ENCODE results near the gene ABCC8. TPM values are rescaled to one million over a fixed set of nuclear protein-coding genes. Genes with fewer than 3 reads are reported as not detected.
A peak's percentile ranks its signal among the peaks of the same experiment; 100 is the strongest.

Gene ABCC8
- total RNA-seq, 3 donors from 2014 or later: 3.8 to 10.8 (median 10.5) TPM

DNA sequence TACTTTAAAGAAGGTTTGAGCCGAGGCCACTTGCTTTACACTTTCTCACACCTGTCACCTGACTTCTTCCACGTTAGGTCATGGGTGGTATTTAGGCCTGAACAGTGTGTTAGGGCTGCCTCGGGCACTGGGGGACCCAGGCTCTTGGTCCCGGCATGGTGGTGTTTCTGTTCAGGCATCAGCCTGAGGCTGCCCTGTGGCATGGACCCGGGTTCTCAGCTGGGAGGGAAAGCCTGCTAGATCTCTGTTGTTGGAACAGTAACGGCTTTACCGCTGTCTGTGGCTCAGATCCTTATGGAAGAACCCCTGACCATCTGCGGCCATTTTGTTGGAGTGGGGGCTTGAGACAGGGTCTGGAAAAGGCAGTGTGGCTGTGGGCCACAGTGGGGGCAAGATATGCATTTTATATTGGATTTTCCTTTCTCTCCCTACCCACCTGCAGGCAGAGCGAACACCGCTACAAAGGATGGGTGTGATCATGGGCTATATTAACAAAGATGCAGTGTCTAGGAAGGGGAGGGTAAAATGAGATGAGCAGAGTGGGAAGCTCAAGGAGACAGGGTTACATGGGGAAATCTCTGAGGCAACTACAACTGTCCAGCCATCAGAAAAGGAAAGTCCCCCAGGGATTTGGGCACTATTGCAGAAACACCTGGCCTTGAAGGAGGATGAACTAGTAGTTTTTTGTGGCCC lies 86.5 kb downstream of the ABCC8 start:
- intact Hi-C loops (cut with DNase I; ENCODE audit: low total_unique reads): loop anchor here (5.0 kb wide), 1 partner anchor 112 kb away; no protein-coding TSS in a partner anchor
- no peaks in the 10 kb centered on the region for H3K36me3 ChIP-seq
- H3K4me3 ChIP-seq: peak overlapping the region in 1 of 3 donors; percentile 56
- no peaks in the 10 kb centered on the region for H3K9me3 ChIP-seq
- TF ChIP-seq POLR2AphosphoS5 (IDR thresholded peaks at IDR 0.05) (no peak), POLR2A (IDR thresholded peaks at IDR 0.05) (no peak)
- TF ChIP-seq, protein P1, sequence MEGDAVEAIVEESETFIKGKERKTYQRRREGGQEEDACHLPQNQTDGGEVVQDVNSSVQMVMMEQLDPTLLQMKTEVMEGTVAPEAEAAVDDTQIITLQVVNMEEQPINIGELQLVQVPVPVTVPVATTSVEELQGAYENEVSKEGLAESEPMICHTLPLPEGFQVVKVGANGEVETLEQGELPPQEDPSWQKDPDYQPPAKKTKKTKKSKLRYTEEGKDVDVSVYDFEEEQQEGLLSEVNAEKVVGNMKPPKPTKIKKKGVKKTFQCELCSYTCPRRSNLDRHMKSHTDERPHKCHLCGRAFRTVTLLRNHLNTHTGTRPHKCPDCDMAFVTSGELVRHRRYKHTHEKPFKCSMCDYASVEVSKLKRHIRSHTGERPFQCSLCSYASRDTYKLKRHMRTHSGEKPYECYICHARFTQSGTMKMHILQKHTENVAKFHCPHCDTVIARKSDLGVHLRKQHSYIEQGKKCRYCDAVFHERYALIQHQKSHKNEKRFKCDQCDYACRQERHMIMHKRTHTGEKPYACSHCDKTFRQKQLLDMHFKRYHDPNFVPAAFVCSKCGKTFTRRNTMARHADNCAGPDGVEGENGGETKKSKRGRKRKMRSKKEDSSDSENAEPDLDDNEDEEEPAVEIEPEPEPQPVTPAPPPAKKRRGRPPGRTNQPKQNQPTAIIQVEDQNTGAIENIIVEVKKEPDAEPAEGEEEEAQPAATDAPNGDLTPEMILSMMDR (IDR thresholded peaks at IDR 0.05): no peak
- DNase-seq (ENCODE audit: low spot score in 2 of 2): no peak
- H3K4me1 ChIP-seq: no peaks in the 10 kb centered on the region
- no peaks in the 10 kb centered on the region for H3K27me3 ChIP-seq
- peak overlapping the region; percentile 58 to 80 for H3K27ac ChIP-seq

DNA sequence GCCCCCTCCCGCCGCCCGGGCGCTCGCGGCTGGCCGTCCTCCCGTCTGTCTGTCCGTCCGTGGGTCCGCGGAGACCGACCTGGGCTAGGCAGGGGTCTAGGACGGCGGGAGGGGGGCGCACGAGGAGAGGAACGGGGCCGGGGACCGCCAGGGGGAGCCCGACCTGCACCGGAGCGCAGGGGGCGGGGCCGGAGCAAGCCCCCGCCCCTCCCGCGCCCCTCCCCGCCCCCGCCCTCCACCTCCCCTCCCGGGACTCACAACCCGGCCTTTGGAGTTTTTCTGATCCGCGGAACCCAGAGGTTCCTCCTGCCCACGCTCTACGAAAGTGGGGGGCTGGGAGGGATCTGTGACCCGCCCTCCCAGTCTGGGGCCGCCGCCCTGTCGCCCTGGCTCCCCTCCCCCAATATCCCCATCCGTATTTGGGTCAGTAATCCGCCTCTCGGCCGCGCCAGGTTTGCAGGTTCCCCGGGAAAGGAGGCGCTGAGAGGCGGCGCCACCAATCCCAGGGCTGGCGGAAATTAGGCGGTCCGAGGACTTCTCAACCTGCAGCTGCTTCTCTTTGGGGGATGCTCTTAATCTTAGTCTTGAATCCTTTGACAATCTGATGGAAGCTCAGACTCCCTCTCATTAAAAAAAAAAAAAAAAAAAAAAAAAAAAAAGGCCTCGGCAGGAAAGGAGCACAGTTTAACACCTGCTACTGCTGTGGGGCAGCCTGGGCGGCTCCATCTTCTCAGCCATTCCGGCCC lies 87.3 kb downstream of the ABCC8 start:
- Histone ChIP-seq H3K4me1 (no peaks in the 10 kb centered on the region), H3K36me3 (no peaks in the 10 kb centered on the region), H3K27ac (peak overlapping the region; percentile 80 to 81), H3K9me3 (no peaks in the 10 kb centered on the region), H3K27me3 (no peaks in the 10 kb centered on the region), H3K4me3 (peak overlapping the region; percentile 38 to 76 (median 56))
- TF ChIP-seq, protein P1 (IDR thresholded peaks at IDR 0.05): peak in 1 of 3 donors; percentile 60
- TF ChIP-seq POLR2AphosphoS5 (IDR thresholded peaks at IDR 0.05) (no peak), POLR2A (IDR thresholded peaks at IDR 0.05) (no peak)
- intact Hi-C loops (cut with DNase I; ENCODE audit: low total_unique reads): loop anchor here (5.0 kb wide), 1 partner anchor 113 kb away; no protein-coding TSS in a partner anchor
- peak; percentile 75 to 80 for DNase-seq (ENCODE audit: low spot score in 2 of 2)

DNA sequence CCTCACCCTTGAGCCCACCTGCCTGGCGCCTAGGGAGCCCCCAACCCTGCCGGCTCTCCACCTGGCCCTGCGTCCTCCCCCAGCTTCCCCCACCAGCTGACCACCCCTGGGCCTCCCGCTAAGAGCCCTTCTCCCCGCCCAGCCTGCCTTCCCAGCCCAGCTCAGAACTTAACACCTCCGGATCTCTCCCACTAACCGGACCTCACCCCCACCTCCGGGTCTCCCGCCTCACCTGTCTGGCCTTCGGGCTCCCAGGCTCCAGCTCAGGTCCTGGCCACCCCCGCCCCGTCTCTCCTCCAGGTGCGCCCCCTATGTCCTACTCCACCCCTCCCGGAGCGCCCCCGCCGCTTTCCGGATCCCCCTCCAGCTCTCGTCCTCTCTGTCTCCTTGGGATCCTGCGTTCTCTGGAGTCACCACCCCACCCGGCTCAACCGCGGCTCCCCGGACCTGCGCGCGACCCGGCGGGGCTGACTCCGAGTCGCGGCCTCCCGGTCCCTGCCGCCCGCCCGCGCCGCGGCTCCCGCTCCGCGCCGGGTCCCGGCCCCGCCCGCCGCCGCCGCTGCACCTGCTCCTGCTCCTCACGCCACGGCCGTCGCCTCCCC lies 87.9 kb downstream of the ABCC8 start, which contains the start of gene KCNJ11:
Gene KCNJ11 (minus strand): TSS at position 51 of the 602 bp plus-strand sequence. CDS start 568 bp downstream, outside the sequence.
- intact Hi-C loops (cut with DNase I; ENCODE audit: low total_unique reads): loop anchor here (5.0 kb wide), 1 partner anchor 114 kb away; no protein-coding TSS in a partner anchor
- DNase-seq (ENCODE audit: low spot score in 2 of 2): no peak
- peak within 1 kb of the TSS; percentile 80 to 81 for H3K27ac ChIP-seq
- H3K36me3 ChIP-seq: no peaks in the 10 kb centered on the region
- no peaks in the 10 kb centered on the region for H3K4me1 ChIP-seq
- H3K9me3 ChIP-seq: no peaks in the 10 kb centered on the region
- TF ChIP-seq, protein P1 (IDR thresholded peaks at IDR 0.05): no peak
- no peak for TF ChIP-seq POLR2AphosphoS5 (IDR thresholded peaks at IDR 0.05)
- TF ChIP-seq POLR2A (IDR thresholded peaks at IDR 0.05): no peak
- peak within 1 kb of the TSS; percentile 38 to 76 (median 56) for H3K4me3 ChIP-seq
- no peaks in the 10 kb centered on the region for H3K27me3 ChIP-seq

DNA sequence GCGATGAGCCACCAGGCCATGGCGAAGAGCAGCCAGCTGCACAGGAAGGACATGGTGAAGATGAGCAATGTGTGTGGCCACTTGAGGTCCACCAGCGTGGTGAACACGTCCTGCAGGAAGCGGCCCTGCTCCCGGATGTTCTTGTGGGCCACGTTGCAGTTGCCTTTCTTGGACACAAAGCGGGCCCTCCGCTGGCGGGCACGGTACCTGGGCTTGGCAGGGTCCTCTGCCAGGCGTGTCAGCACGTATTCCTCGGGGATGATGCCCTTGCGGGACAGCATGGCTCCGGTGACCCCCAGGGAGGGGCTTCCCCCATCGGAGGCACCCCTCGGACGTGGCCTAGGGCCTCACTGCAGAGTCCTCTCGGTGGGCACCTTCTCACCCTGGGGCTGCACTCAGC lies 88.8 kb downstream of the ABCC8 start:
- Histone ChIP-seq H3K4me1 (no peaks in the 10 kb centered on the region), H3K27ac (no peak overlapping the region), H3K27me3 (no peaks in the 10 kb centered on the region), H3K9me3 (no peaks in the 10 kb centered on the region), H3K4me3 (no peak overlapping the region), H3K36me3 (no peaks in the 10 kb centered on the region)
- DNase-seq (ENCODE audit: low spot score in 2 of 2): no peak
- intact Hi-C loops (cut with DNase I; ENCODE audit: low total_unique reads): loop anchor here (5.0 kb wide), 1 partner anchor 114 kb away; no protein-coding TSS in a partner anchor
- TF ChIP-seq POLR2A (IDR thresholded peaks at IDR 0.05) (no peak), POLR2AphosphoS5 (IDR thresholded peaks at IDR 0.05) (no peak)
- TF ChIP-seq, protein P1 (IDR thresholded peaks at IDR 0.05): no peak
